Left ventricle myocardium inferior (tissue), 1 donor: ENCODE results near the gene PTPN18. TPM values are rescaled to one million over a fixed set of nuclear protein-coding genes. Genes with fewer than 3 reads are reported as not detected.
"Not testable (repeated sequence)": the region's sequence is repeated elsewhere in the genome, so short reads cannot be mapped to it uniquely, and the experiment has no call there.

Experiments
- DNase-seq: peaks from one replicate; pipeline ENCODE4 v3.0.0-alpha.2; 2020
- H3K27ac ChIP-seq: fragments of 200-600 bp; replicated peaks from 2 replicates; pipeline ENCODE4 v1.8.0; 2021
- H3K27me3 ChIP-seq: fragments of 200-600 bp; 2 replicates; pipeline ENCODE4 v1.8.0; 2021; ENCODE audit warnings: low read depth
- H3K36me3 ChIP-seq: fragments of 200-600 bp; 2 replicates; pipeline ENCODE4 v1.8.0; 2021
- H3K4me1 ChIP-seq: fragments of 200-600 bp; 2 replicates; pipeline ENCODE4 v1.8.0; 2021
- H3K4me3 ChIP-seq: fragments of 200-600 bp; 2 replicates; pipeline ENCODE4 v1.8.0; 2021; ENCODE audit warnings: mild to moderate bottlenecking, moderate library complexity
- H3K9me3 ChIP-seq: fragments of 200-600 bp; replicated peaks from 2 replicates; pipeline ENCODE4 v1.8.0; 2021
- CTCF ChIP-seq: fragments of 200-600 bp; IDR thresholded peaks from 2 replicates; pipeline ENCODE4 v1.8.0; 2021; ENCODE audit warnings: antibody characterized with exemption, mild to moderate bottlenecking, borderline replicate concordance
- intact Hi-C: fragments of 100-400 bp; cut with micrococcal nuclease; formaldehyde crosslinking; loops from one replicate; pipeline ENCODE4 v1.11.0; 2022
- total RNA-seq: library from RNA; stranded (reverse); fragmentation: NEBNext Ultra II Directional; extraction: Animal tissue kit (Norgen Biotek cat#: 25700); gene quantifications from one replicate; pipeline ENCODE4 v1.2.1, GENCODE V29; 2021
- donor health status: DM: no; HTN: yes; CAD: no; lungs with severe emphysema.

PTPN18 gene
- total RNA-seq, 1 donor from 2014 or later, result 13.9 TPM

GRCh38 chr2:130332271-130333073 lies 23.4 kb upstream of the PTPN18 start:
- Histone ChIP-seq H3K4me1 (peaks cover 13% of the 10 kb centered on the region), H3K4me3 (peak overlapping the region; percentile 33), H3K27ac (no peak overlapping the region), H3K9me3 (peaks cover 4% of the 10 kb centered on the region), H3K27me3 (peaks cover 48% of the 10 kb centered on the region), H3K36me3 (no peaks in the 10 kb centered on the region)
- peak; percentile 71 for DNase-seq
- intact Hi-C loops, result no loop called here
- TF ChIP-seq CTCF, result peak; percentile 97

DNA sequence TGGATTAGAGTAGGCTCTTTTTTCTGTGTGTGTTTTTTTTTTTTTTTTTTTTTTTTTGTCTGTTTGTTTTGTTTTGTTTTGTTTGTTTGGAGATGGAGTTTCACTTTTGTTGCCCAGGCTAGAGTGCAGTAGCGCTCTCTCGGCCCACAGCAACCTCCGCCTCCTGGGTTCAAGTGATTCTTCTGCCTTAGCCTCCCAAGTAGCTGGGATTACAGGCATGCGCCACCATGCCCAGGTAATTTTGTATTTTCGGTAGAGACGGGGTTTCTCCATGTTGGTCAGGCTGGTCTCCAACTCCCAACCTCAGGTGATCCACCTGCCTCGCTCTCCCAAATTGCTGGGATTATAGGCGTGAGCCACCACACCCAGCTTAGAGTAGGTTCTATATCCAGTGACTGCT lies 22.6 kb upstream of the PTPN18 start:
- intact Hi-C loops, H3K27ac ChIP-seq, DNase-seq, H3K4me3 ChIP-seq, H3K9me3 ChIP-seq, H3K36me3 ChIP-seq: not testable (repeated sequence)
- peaks cover 15% of the 10 kb centered on the region for H3K4me1 ChIP-seq
- peaks cover 40% of the 10 kb centered on the region for H3K27me3 ChIP-seq

- H3K4me3 ChIP-seq, result no peak overlapping the region
- no peak overlapping the region for H3K27ac ChIP-seq
- H3K9me3 ChIP-seq, result peaks cover 4% of the 10 kb centered on the region
- peaks cover 33% of the 10 kb centered on the region for H3K27me3 ChIP-seq
- intact Hi-C loops, result no loop called here
- DNase-seq, result no peak
- no peak for TF ChIP-seq CTCF
- peaks cover 10% of the 10 kb centered on the region for H3K36me3 ChIP-seq
- peaks cover 15% of the 10 kb centered on the region for H3K4me1 ChIP-seq
These were observed 21.8 kb upstream of the PTPN18 start for GRCh38 chr2:130334026-130334425.

DNA sequence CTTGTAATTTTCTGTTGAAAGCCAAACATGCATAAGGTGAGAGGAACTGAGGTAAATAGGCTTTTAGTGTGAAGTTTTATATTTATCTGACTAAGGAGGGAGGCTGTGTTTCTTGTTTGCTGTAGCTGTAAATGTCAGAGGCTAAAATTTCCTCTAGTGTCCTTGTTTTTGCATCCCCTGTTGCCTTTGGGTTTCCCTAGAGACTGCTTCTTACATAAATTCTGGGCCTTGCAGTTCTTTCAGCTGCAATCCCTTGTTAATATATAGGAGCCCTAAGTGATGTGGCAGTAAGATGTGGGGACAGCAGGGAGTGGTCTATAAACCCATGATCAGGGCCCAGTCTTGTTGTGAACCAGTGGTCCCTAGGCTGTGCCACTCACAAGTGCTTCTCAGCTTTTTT lies 20.6 kb upstream of the PTPN18 start:
- peaks cover 15% of the 10 kb centered on the region for H3K4me1 ChIP-seq
- no peak for DNase-seq
- peaks cover 22% of the 10 kb centered on the region for H3K36me3 ChIP-seq
- no peak for TF ChIP-seq CTCF
- H3K9me3 ChIP-seq, result peaks cover 4% of the 10 kb centered on the region
- peaks cover 21% of the 10 kb centered on the region for H3K27me3 ChIP-seq
- intact Hi-C loops, result no loop called here
- no peak overlapping the region for H3K27ac ChIP-seq
- no peak overlapping the region for H3K4me3 ChIP-seq

DNA sequence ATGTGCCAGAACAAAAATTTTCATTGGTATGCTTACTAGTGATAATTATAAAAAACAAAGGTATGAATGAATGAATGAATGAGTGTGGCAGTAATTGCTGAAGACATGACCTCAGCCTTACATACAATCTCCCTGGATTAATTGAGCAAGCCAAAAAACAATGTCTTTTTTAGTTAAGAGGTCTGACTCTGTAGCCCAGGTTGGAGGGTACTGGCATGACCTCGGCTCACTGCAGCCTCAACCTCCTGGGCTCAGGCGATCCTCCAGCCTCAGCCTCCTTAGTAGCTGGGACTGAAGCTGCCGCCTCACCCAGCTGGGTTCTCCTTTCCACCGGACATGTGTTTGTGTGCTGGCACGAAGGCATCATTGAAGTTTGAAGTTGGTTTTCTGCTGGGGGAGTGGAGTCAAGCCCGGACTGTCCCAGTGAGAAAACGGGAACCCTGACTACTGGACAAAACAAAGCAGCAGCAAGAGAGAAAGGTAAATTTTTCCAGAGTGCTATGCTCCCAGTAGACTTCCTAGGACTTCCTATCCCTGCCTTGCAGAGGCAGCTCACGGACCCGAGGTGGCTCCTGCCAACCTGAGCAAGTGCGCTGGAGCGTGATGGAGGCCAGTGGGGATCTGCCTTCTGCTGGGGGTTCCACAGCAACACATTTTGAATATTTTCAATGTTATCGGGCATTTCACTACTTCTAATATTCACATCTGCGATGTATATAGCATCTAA lies 19.5 kb upstream of the PTPN18 start:
- H3K4me1 ChIP-seq, result peaks cover 23% of the 10 kb centered on the region
- no peak for DNase-seq
- peaks cover 4% of the 10 kb centered on the region for H3K9me3 ChIP-seq
- H3K27ac ChIP-seq, result no peak overlapping the region
- peak overlapping the region; percentile 61 for H3K4me3 ChIP-seq
- intact Hi-C loops, result no loop called here
- H3K27me3 ChIP-seq, result peaks cover 11% of the 10 kb centered on the region
- peaks cover 25% of the 10 kb centered on the region for H3K36me3 ChIP-seq
- TF ChIP-seq CTCF, result no peak
